HEK293T (cell line): ENCODE results near the gene HHAT.
"Not testable (repeated sequence)": the region's sequence is repeated elsewhere in the genome, so short reads cannot be mapped to it uniquely, and the experiment has no call there.

ENCODE experiments used
- BHLHE40 ChIP-seq: fragments of 450-650 bp; IDR thresholded peaks from 2 replicates; pipeline ENCODE4 v1.6.1; 2016; ENCODE audit warnings: mild to moderate bottlenecking, moderate library complexity, borderline replicate concordance
- FOXA1 ChIP-seq: fragments of 450-650 bp; IDR thresholded peaks from 2 replicates; pipeline ENCODE4 v1.6.1; 2016; ENCODE audit warnings: mild to moderate bottlenecking
- SP1 ChIP-seq: fragments of 450-650 bp; IDR thresholded peaks from 2 replicates; pipeline ENCODE4 v1.6.1; 2017

DNA sequence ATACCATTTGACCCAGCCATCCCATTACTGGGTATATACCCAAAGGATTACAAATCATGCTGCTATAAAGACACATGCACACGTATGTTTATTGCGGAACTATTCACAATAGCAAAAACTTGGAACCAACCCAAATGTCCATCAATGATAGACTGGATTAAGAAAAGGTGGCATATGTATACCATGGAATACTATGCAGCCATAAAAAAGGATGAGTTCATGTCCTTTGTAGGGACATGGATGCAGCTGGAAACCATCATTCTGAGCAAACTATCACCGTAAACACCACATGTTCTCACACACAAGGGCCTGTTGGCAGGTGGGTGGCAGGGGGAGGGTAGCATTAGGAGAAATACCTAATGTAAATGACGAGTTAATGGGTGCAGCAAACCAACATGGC is 332.8 kb downstream of the HHAT start:
- not testable (repeated sequence) for TF ChIP-seq SP1, FOXA1, BHLHE40
